Left colon (tissue), 2 donors: ENCODE results near the gene SPOCK1. TPM values are rescaled to one million over a fixed set of nuclear protein-coding genes. Genes with fewer than 3 reads are reported as not detected.
"Not testable (repeated sequence)": the region's sequence is repeated elsewhere in the genome, so short reads cannot be mapped to it uniquely, and the experiment has no call there.

Experiments used
- ATAC-seq: fragments of 200-7000 bp; cut with Tn5 transposase; one replicate; pipeline ENCODE4 v1.9.1; 2020; ENCODE audit warnings: mild to moderate bottlenecking, moderate library complexity
- DNase-seq, 2 donors: peaks; one replicate each; pipeline ENCODE4 v3.0.0-alpha.2; 2020
- intact Hi-C, 2 donors: fragments of 100-400 bp; cut with DNase I in 1 of 2; cut with micrococcal nuclease in 1 of 2; formaldehyde crosslinking; loops; one replicate each; pipeline versions ENCODE4 v1.11.2 to v1.14.0; 2022; cut with DNase I, micrococcal nuclease
- total RNA-seq, 2 donors: library from RNA; stranded (reverse); fragmentation: NEBNext Ultra II Directional; extraction: Animal tissue kit (Norgen Biotek cat#: 25700); gene quantifications; one replicate each; pipeline ENCODE4 v1.2.1, GENCODE V29; 2021
- donor health status: DM: no; HTN: no; CAD: no.
- donor health status: DM: yes; HTN: yes; CAD: no.

The SPOCK1 gene
- total RNA-seq, 2 donors from 2014 or later: 2.3 to 11.1 TPM

DNA sequence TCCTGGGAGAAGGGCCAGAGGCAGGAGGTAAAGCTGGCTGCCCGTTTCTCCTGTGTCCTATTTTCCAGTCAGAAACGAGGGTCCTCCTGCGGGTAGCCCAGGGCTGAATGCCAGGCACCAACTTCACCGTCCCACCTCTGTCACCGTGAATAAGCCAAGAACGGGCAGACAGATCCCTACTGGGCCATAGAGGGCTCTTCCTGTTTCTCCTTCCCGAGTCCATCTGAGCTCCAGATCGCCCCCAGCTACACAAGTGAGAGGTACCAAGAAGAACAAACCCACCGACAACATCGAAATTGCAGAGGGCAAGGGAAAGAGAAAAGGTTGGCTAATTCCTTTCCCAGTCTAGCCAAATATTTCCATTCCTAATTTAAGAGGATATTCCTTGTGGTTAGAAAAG is 93.7 kb downstream of the SPOCK1 start:
- intact Hi-C loops: no loop called here
- ATAC-seq (no peak), DNase-seq (no peak)

DNA sequence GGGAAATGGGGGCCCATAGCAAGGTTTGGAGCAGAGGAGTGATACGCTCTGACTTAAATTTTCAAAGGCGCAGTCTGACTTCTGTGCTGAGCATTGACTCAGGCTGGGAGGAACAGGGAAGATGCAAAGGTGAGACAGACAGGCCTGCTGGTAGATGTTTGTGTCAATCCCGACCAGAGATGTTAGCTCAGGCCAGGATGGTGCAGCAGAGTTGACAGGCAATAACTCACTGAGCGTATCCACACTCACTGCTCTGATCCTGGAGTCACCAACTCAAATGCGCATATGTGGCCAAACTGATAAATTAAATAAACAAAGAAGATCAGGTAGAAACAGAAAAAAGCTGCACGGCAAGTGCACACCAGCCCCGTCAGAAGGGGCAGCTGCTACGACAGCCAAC is 95.3 kb downstream of the SPOCK1 start:
- DNase-seq (no peak), ATAC-seq (no peak)

DNA sequence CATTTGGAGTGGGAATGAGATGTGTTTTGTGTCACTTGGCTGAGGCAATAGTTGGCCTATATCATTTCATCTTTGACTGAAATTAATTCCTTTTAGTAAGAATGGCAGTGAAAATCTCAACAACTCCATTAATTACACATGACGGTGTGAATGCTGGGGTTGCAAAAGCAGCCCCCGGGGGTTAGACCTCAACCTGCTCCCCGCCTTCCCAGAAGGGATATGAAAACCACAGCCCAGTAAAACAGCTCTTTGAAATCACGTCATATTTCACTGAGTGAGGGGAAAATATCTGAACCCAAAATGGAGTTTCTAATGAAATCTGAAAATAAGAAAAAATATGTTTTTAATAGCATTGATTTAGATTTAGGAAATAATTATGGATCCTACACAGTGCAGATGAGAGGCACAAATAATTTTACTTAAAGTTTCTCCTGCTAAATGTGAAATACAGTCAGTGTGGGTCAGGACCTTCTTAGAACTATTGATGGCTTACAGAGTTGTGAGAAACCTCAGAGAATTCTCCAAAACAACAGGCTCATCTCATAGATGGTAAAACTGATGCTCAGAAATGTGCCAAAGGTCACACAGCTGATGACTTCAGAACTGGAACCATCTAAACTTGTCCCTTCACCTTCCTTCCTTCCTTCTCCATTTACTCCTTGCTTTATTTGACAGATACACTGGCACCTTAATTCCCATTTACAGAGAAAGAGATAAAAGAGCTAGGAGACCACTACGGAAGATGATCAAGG is 96.5 kb downstream of the SPOCK1 start:
- no peak for DNase-seq
- ATAC-seq: no peak
- intact Hi-C loops: no loop called here

More for the DNA sequence above, 95.3 kb downstream of the SPOCK1 start:
- intact Hi-C loops: no loop called here

DNA sequence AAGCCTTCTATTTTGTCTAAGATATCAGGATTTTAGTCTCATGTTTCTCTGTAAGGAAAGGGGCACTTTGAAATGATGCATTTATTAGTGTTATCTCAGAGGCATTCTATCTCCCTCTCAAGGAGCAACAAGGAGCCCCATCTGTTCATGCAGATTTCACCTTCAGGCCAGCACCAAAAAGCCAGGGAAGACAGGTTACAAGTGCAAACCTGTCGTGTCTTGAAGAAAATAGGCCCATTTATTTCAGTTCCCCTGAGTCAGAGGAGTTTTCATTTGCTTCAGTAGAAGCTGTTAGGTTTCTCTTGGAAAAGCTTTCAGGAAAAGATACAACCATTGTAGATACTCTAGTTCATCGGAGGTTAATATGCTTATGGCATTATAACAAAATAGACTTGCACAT is 97.2 kb downstream of the SPOCK1 start:
- intact Hi-C loops: no loop called here
- ATAC-seq (no peak), DNase-seq (no peak)

DNA sequence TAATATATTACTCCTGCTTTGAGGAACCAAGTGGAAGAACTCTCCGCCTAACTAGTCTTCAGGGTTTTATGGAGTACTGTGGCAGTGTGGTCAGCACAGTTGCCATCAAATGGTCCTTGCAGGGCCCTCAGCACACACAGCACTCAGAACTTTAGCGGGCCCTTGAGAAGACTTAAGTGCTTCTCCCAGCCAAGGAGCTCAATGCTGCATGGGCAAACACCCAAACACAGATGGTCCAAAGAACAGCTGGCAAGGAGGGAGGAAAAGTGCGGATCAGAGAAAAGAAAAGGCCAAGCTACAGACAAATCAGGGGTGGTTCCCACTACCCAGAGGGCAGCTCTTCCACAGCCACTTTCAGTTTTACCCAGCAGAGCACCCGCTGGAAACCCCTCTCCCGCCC is 98.6 kb downstream of the SPOCK1 start:
- DNase-seq (no peak), ATAC-seq (no peak)
- intact Hi-C loops: no loop called here

DNA sequence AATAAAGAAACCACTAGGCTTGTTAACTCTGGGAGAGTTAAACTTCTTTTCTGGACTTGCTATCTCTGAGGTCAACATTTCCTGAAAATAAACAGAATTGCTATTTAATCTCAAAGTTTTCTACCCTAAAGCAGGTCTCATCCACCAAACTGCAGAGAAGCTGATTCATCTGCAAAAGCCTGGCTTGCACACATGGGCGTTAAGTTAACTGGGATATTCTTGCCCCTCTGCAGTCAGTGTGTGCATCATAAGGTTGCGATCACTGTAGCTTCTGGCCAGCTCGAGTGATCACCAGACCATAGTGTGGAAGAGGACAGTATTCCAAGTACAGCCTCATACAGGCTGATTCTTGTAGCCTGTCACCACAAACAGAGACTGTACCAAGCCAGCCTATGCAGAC is 99.2 kb downstream of the SPOCK1 start:
- no peak for ATAC-seq
- intact Hi-C loops: no loop called here
- DNase-seq: no peak

DNA sequence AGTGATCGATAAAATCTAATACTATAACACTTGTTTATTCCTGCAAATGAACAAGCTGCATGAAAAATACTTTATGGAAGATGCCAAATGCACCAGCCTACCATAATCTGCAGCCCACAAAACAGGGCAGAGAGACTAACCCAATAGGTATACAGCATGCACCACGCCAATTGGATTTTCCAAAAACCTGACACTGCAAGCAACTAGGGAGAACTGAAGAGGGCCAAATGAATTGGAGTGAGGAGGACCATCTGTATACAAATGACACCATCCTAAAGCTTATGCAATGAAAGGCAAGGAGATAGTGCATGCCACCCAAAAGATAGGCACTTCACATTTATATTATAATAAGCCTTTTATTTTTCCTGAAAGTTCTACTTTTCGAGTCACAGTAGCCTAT is 100.4 kb downstream of the SPOCK1 start:
- ATAC-seq (no peak), DNase-seq (no peak)

DNA sequence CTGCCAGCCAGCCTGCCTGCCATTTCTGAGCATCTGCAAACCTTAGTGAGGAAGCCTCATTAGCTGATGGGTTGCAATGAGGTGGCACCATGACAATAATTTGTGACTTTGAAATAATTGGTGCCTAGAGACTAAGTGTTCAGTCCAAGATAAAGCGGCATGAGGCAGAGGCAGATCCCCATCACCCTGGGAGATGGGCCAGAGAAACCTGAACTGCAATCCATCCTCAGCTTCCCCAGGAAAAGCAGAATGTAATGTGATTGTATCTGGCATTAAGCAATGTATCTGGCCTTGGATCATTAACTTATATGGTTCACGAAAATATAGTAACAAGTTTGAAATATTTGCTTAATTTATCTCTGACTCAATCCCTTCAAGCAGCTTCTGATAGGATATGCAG is 101.0 kb downstream of the SPOCK1 start:
- no peak for DNase-seq
- ATAC-seq: no peak
- intact Hi-C loops: no loop called here

More for the DNA sequence above, 100.4 kb downstream of the SPOCK1 start:
- intact Hi-C loops: no loop called here

DNA sequence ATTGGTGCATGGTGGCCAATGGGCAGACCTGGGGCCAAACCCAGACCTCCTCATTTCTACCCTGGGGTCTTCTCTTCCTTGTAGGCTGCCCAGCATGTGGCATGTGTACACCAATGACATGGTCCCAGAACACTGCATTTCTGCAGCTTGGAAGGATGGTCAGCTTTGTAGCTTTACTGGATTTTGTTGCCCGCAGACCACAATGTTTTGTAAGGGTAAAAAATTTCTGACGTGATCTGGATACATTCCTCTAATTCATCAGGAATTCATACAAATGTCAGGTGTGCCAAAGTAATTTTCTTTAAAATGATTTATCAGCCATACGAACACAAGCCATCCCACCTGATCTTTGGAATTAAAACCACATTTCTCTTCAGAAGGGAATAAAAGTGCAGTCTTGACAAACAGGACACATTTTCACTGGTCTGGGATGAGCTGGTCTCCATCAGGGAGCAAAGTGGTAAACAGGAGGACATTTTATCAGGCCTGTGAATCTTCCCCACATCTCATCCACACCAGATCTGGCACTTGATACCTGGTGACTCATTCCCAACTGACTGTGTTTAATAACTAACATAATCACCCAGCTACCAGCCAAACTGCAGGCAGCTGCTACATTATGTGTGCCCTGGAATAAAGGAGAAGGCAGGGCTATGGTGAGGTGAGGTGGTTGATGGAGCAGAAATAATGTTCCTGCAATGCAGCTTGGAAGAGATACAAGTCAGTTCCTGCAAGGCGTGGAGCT is 103.9 kb downstream of the SPOCK1 start:
- intact Hi-C loops: no loop called here
- DNase-seq (no peak), ATAC-seq (no peak)

DNA sequence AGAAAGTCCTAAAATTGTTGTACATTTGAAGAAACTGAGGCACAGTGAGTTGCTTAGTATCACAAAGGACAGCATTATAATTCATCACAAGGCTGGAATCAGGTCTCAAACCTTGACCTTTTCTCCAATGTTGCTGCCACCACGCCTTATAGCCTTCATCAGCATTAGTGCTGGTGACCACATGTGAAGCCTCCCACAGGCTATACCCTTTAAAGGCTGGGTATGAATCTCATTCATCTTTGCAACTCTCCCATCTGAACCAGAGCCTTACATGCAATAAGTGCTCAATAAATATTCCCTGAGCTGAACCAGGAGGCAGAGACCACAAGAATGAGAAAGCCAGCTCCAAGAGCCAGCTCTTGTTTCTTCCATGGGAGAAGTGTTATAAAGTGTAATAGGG is 104.7 kb downstream of the SPOCK1 start:
- ATAC-seq: no peak
- no peak for DNase-seq
- intact Hi-C loops: no loop called here

DNA sequence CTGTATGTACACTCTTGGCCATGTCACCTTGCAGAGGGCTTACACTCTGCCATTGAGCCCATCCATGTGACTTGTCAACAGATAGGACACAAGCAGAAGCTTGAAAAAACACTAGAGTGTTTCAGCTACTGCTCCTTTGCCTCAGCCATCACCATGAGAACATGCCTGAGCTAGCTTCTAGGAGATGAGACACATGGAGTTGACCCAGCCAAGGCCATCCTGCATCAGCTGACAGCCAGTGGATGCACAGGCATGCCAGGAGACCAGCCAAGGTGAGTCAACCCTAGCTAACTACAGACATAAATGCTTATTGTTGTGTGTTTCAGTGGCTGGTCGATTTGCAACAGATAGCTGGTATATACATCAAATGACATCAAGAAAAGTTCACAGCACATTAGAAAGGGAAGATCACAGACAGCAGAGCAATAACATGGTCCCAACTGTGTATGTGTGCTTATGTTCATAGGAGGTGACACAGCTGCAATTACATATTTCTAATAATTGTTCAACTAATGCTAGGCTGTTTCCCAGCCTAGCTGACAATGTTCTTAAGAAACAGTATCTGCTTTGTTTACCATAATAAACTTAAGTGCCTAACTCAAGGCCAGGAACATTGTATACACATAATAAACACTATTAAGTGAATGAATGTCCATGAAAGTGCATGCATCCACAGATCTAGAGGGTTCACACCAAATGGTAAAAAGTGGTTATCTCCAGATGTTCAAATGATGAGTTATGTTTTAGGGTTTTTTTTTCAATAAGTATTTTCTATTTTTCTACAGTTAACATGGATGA is 105.7 kb downstream of the SPOCK1 start:
- DNase-seq (no peak), ATAC-seq (no peak)
- intact Hi-C loops: no loop called here

DNA sequence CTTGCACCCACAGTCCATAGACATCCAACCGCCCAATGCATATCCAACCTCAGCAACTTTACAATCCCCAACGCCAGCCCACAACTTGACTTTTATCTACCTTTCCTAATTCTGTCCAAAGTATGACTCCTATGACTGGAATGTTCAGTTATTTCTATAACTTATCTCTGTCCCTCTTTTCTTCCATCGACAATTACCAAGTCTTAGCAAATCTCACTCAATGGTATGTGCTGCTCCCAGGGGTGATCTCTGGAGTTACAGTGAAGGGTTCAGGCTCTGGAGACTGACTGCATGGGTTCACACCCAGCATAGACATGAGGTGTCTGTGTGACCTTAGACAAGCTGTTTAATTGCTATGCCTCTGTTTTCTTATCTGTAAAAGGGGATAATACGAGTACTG is 106.9 kb downstream of the SPOCK1 start:
- intact Hi-C loops: no loop called here
- DNase-seq: no peak

DNA sequence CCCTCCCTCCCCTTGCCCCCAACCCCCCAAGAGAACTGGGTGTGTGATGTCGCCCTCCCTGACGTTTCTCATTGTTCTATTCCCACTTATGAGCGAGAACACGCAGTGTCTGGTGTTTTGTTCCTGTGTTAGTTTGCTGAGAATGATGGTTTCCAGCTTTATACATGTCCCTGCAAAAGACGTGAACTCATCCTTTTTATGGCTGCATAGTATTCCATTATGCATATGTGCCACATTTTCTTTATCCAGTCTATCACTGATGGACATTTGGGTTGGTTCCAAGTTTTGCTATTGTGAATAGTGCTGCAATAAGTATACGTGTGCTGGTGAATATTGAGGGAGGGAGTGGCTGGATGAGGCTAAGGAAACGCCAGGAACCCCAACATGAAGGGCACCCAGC is 108.1 kb downstream of the SPOCK1 start:
- intact Hi-C loops: not testable (repeated sequence)

More for the DNA sequence above, 106.9 kb downstream of the SPOCK1 start:
- ATAC-seq: no peak

DNA sequence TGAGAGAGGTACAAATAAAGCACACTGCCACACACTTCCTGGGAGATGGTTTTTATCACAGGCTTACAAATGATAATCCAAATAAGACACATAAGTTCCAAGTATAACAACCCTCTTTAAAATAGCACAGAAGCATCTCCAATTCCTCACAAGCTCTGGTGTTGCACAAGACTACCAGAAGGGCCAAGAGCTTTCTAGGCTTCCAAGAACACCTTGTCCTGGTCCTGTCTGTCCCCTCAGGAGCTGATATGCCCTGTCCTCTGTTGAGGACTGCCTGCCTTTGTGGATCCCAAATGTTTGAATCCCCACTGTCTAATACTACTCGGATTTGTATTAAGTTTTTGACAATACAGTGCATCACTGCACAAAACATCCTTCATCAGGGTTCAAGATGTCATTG is 110.1 kb downstream of the SPOCK1 start:
- intact Hi-C loops: no loop called here
- ATAC-seq: no peak
- DNase-seq: no peak

More for the DNA sequence above, 108.1 kb downstream of the SPOCK1 start:
- not testable (repeated sequence) for ATAC-seq, DNase-seq

DNA sequence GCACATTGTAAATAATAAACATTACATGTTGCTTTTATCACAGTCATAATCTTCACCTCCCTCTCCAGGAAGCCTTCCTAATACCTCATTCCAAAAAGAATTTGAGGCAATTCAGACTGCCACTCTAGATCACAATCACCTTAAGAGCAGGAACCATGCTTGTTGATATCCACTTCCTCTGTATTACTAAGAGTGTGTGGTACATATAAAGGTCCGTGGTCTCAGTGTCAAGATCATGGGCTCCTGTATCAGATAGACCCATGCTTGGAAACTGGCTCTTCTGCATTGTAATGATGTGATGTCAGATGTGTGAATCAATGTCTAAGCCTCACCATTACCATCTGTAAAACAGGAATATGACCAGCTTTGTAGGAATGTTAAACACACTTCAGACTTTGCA is 114.1 kb downstream of the SPOCK1 start:
- DNase-seq (no peak), ATAC-seq (no peak)
- intact Hi-C loops: no loop called here

DNA sequence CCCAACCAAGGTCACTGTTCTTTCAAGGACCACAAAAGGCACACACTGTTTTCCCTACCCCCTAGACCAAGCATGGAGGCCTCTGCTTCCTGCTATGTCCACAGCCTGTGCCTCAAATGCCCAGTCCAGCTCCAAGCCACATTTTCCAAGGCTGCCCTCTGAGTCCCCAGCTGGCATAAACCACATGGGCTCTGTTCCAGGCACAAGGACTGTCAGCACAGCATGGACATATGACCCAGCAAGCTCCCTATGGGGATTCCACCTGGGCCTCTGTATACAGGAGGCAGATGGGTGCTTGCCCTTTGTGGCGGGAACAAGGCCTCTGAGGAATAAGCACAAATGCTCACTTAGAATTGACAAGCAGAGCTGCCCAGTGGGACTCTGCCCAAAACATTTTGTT is 115.2 kb downstream of the SPOCK1 start:
- intact Hi-C loops: no loop called here
- ATAC-seq (no peak), DNase-seq (no peak)

DNA sequence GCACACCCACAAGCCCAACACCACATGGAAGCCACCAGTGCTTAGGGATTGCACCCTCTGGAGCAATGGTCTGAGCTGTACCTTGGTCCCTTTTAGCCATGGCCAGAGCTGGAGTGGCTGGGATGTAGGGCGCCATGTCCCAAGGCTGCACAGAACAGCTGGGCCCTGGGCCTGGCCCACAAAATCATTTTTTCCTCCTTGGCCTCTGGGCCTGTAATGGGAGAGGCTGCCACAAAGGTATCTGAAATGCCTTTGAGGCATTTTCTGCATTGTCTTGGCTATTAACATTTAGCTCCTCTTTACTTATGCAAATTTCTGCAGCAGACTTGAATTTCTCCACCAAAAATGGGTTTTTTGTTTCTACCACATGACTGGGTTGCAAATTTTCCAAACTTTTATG is 117.6 kb downstream of the SPOCK1 start:
- no peak for DNase-seq
- intact Hi-C loops: no loop called here
- no peak for ATAC-seq

DNA sequence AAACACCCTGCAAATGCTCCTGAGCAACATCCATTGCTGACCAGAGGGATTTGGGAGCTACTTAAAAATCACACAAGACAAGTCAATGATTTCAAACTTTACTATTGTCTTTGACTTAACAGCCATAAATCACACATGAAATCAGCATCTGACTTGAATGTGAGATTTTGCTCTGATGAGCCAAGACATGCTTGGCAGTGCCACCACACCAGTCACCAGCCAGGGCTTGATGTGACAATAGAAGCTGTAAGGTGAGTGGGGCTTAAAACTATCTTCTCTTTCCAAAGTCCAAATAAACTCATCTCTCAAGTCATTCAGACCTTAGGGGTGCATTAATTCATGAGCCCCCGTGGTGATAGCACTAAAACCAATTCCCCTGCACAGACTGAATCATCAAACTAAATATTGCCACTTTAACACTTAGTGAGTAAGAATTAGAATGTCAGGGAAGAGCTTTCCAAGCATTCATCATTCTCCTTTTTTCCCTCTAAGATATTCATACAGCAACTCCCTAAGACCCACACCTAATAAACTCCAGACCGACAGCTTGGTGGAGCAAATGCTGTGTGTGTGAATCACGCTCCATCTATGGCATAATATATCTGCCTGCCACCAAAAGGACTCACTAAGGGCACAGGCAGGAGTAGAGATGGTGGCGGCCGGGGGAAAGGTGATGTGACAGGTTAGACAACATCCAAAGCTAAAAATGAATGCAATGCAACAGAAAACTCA is 119.4 kb downstream of the SPOCK1 start:
- DNase-seq (no peak), ATAC-seq (no peak)
- intact Hi-C loops: no loop called here
